Skeletal muscle satellite cell (primary cell): ENCODE measurements around the gene PSMB3.
"Not testable (repeated sequence)": the region's sequence is repeated elsewhere in the genome, so short reads cannot be mapped to it uniquely, and the experiment has no call there.

Experiments
- H3K27me3 ChIP-seq: 2 replicates; pipeline ENCODE4 v1.7.0; 2013; ENCODE audit warnings: low read length; ENCODE audit not compliant: control insufficient read depth, insufficient read depth
- H3K36me3 ChIP-seq: 2 replicates; pipeline ENCODE4 v1.7.0; 2013; ENCODE audit warnings: mild to moderate bottlenecking, control low read depth, low read length; ENCODE audit not compliant: insufficient read depth
- H3K4me1 ChIP-seq: 2 replicates; pipeline ENCODE4 v1.7.0; 2013; ENCODE audit warnings: low read length; ENCODE audit not compliant: control insufficient read depth, insufficient read depth
- H3K4me2 ChIP-seq: 2 replicates; pipeline ENCODE4 v1.7.0; 2013; ENCODE audit warnings: mild to moderate bottlenecking, low read length
- H3K4me3 ChIP-seq: 2 replicates; pipeline ENCODE4 v1.7.0; 2013; ENCODE audit warnings: low read length
- H3K9ac ChIP-seq: 2 replicates; pipeline ENCODE4 v1.7.0; 2013; ENCODE audit warnings: mild to moderate bottlenecking, low read depth, low read length, moderate library complexity
- H3K9me3 ChIP-seq: replicated peaks from 2 replicates; pipeline ENCODE4 v1.7.0; 2013; ENCODE audit warnings: mild to moderate bottlenecking, control low read depth, low read length

The PSMB3 gene

DNA sequence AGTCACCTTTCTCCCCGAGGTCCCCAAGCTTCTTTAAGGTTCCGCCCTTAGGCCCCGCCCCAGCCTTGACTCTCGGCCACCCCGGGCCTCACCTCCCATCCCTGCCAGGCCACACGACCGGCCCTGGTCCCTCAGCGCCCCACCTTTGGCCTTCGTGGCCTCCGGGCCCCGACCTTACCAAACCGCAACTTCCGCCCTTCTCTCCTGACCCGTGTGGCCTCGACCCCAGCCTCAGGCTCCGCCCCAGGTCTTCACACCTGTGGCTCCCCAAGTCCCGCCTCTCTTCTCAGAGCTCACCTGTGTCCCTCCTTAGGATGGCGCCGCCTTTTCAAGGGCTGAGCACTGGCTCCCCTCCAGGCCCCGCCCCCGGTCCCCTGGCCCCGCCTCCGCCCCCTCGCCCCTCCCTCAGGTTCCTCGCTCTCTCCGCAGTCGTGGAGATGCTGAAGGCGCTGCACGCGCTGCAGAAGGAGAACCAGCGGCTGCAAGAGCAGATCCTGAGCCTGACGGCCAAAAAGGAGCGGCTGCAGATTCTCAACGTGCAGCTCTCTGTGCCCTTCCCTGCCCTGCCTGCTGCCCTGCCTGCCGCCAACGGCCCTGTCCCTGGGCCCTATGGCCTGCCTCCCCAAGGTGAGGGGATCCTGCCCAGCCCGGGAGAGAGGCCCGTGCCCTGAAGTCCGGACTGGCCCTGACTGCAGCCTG, 32.4 kb upstream of the PSMB3 start:
- no peaks in the 10 kb centered on the region for H3K27me3 ChIP-seq
- H3K36me3 ChIP-seq: peaks cover 24% of the 10 kb centered on the region
- peaks cover 9% of the 10 kb centered on the region for H3K4me1 ChIP-seq
- H3K9ac ChIP-seq: no peak overlapping the region
- H3K9me3 ChIP-seq: no peaks in the 10 kb centered on the region
- H3K4me3 ChIP-seq: no peak overlapping the region
- H3K4me2 ChIP-seq: no peak overlapping the region

DNA sequence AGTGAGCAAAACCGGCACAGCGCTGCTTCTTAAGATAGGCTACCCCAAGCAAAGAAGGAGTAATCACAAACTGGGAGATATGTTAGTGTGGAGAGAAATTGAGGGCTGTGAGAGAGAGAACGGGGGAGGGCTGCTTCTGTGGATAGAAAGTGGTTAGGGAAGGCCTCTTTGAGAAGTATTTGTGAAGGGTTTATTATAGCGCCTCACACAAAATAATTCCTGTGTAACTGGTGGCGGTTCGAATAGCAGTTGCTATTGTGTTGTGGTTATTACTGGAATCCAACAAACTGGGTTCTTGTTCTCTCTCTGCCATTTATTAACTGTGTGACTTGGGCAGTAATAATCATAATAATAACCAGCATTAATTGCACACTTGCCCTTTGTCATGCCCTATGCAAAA, 31.6 kb upstream of the PSMB3 start:
- no peak overlapping the region for H3K4me2 ChIP-seq
- no peaks in the 10 kb centered on the region for H3K27me3 ChIP-seq
- peaks cover 25% of the 10 kb centered on the region for H3K36me3 ChIP-seq
- H3K4me3 ChIP-seq: no peak overlapping the region
- H3K4me1 ChIP-seq: peaks cover 12% of the 10 kb centered on the region
- no peak overlapping the region for H3K9ac ChIP-seq
- no peaks in the 10 kb centered on the region for H3K9me3 ChIP-seq

DNA sequence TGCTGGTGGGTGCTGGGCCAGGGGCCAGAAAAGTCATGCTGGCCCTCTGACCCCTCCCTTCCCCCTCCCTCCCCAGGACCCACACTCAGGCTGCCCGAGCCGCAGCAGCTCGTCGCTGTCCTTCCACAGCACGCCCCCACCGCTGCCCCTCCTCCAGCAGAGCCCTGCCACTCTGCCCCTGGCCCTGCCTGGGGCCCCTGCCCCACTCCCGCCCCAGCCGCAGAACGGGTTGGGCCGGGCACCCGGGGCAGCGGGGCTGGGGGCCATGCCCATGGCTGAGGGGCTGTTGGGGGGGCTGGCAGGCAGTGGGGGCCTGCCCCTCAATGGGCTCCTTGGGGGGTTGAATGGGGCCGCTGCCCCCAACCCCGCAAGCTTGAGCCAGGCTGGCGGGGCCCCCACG, 30.7 kb upstream of the PSMB3 start:
- H3K4me3 ChIP-seq: no peak overlapping the region
- H3K4me2 ChIP-seq: no peak overlapping the region
- H3K36me3 ChIP-seq: peaks cover 23% of the 10 kb centered on the region
- no peak overlapping the region for H3K9ac ChIP-seq
- H3K4me1 ChIP-seq: peaks cover 12% of the 10 kb centered on the region
- H3K27me3 ChIP-seq: no peaks in the 10 kb centered on the region
- no peaks in the 10 kb centered on the region for H3K9me3 ChIP-seq

DNA sequence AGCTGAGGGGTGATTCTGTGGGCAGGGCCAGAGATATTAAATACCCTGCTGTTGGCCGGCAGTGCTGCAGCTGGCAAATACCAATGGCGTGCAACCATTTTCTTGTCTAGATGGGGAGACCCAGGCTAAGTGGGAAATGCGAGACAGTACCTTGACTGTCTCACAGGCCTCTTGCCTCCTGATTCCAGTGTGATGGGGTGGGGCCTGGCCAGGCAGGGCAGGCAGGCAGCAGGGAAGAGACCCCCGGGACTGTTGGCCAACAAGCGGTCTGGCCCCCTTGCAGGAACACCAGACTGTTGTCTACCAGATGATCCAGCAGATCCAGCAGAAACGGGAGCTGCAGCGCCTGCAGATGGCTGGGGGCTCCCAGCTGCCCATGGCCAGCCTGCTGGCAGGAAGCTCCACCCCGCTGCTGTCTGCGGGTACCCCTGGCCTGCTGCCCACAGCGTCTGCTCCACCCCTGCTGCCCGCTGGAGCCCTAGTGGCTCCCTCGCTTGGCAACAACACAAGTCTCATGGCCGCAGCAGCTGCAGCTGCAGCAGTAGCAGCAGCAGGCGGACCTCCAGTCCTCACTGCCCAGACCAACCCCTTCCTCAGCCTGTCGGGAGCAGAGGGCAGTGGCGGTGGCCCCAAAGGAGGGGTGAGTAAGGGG, 28.1 kb upstream of the PSMB3 start:
- H3K36me3 ChIP-seq: peaks cover 18% of the 10 kb centered on the region

DNA sequence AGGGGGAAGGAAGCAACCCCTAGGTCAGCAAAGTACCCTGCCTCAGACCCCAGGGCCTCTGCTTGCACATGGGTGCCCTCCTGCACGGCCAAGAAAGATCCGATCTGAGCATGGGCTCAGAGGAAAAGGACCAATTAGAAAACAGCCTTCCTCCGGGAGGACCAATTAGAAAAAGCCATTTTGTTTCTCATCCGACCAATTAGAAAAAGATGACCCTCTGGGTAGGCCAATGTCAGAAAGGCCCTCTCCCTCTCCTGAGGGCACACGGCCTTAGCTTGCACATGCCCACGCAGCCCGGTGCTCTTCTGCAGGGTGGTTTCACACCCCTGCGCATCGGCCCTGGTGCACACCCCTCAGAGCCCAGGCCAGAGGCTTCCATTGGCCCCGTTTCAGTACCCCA, 27.5 kb upstream of the PSMB3 start:
- H3K9ac ChIP-seq: no peak overlapping the region
- no peak overlapping the region for H3K4me3 ChIP-seq
- H3K4me1 ChIP-seq: peaks cover 19% of the 10 kb centered on the region
- peak overlapping the region; percentile 52 for H3K4me2 ChIP-seq
- H3K36me3 ChIP-seq: peaks cover 18% of the 10 kb centered on the region
- H3K27me3 ChIP-seq: no peaks in the 10 kb centered on the region
- H3K9me3 ChIP-seq: no peaks in the 10 kb centered on the region

More for the DNA sequence above, 28.1 kb upstream of the PSMB3 start:
- H3K4me1 ChIP-seq: peaks cover 15% of the 10 kb centered on the region
- no peaks in the 10 kb centered on the region for H3K9me3 ChIP-seq
- H3K4me2 ChIP-seq: peak overlapping the region; percentile 52
- H3K27me3 ChIP-seq: no peaks in the 10 kb centered on the region
- H3K4me3 ChIP-seq: no peak overlapping the region
- no peak overlapping the region for H3K9ac ChIP-seq

DNA sequence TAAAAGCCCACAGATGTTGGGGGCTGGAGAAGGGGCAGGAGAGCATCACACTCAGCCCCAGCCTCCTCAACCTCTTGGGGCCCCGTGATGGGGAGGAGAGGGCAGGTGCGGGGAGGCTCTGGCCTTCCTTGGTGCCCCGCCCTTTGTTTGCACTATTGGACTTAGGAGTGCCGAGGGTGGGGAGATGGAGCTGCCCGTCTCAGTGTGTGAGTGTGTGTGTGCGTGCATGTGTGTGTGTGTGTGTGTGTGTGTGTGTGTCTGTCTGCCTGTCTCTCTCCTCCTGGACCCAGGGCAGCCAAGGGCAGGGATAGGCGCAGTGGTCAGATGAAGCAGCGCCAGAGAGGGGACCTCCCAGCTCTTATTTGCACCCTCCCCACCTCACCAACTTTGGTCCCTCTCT, 26.4 kb upstream of the PSMB3 start:
- H3K9me3 ChIP-seq, H3K27me3 ChIP-seq, H3K9ac ChIP-seq, H3K4me2 ChIP-seq, H3K4me3 ChIP-seq: not testable (repeated sequence)
- Histone ChIP-seq H3K4me1 (peaks cover 23% of the 10 kb centered on the region), H3K36me3 (peaks cover 13% of the 10 kb centered on the region)

DNA sequence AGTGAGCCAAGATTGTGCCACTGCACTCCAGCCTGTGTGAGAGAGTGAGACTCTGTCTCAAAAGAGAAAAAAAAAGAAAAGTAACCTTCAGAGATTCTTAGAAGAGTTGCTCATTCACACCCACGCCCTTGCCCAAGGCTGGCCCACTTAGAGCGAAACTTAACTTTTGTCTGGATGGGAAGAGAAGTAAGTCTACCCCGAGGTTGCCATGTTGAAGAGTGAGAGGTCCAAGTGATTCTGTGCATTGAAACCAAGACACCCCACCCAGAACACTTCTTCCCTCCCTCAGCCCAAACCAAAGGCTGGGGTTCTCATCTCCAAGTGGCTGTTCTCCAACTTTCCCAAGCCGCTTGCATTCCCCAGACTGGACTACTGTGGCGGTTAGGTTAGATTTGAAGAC, 24.8 kb upstream of the PSMB3 start:
- no peak overlapping the region for H3K9ac ChIP-seq
- H3K4me2 ChIP-seq: no peak overlapping the region
- H3K36me3 ChIP-seq: peaks cover 11% of the 10 kb centered on the region
- peaks cover 39% of the 10 kb centered on the region for H3K4me1 ChIP-seq
- no peaks in the 10 kb centered on the region for H3K27me3 ChIP-seq
- H3K9me3 ChIP-seq: no peaks in the 10 kb centered on the region
- H3K4me3 ChIP-seq: no peak overlapping the region

DNA sequence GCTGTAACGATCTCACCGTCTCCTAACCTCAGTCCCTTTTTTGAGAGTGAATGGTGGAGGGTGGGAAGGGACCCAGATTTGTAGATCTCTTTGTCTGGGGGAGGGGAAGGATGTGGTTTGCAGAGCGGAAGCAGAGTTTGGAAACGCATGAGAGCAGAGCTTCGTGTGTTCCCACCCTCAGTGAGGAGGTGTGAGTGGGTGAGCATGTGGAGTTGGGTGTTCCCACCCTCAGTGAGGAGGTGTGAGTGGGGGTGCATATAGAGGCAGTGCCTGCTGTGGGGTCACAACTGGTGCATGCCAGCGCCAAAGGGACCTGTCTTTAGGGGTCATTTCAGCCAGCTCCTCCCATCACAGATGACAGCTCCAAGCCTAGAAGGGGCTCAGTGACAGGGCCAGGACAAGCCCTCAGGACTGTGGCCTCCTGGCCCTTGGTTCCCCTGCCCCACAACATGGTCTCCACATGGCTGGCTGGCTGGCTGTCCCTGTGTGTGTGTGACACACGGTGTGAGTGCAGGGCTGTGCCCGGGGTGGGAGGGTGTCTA, 24.2 kb upstream of the PSMB3 start:
- Histone ChIP-seq H3K4me3 (no peak overlapping the region), H3K9ac (no peak overlapping the region), H3K36me3 (peaks cover 14% of the 10 kb centered on the region), H3K4me1 (peaks cover 39% of the 10 kb centered on the region), H3K9me3 (no peaks in the 10 kb centered on the region), H3K4me2 (no peak overlapping the region), H3K27me3 (no peaks in the 10 kb centered on the region)

DNA sequence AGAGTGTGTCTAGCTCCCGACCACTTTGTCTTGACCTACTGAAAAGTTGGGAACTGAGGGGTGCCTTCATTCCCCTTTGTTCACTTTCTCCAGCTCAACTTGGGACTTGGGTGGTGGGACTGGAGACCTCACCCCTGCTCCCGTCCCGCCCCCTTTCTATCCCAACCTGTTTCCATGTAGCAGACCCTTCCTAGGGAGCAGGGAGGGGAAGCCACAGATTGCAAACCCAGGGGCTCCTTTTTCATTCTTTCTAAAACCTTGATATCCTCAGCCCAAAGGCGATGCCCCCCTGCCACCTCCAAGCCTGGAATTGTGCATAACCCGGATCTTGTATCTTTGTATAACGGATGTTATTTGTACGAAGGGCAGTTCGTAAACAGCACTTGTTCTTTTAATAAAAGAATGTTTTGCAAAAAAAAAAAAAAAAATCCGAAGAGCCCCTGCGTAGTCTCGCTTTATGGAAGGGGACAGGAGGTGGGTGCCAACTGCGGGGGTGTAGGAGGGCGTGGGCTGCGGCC, 23.1 kb upstream of the PSMB3 start:
- Histone ChIP-seq H3K36me3 (peaks cover 24% of the 10 kb centered on the region), H3K4me3 (peak overlapping the region; percentile 88), H3K9me3 (no peaks in the 10 kb centered on the region), H3K27me3 (no peaks in the 10 kb centered on the region), H3K4me2 (peak overlapping the region; percentile 94), H3K4me1 (peaks cover 36% of the 10 kb centered on the region), H3K9ac (peak overlapping the region; percentile 81)

DNA sequence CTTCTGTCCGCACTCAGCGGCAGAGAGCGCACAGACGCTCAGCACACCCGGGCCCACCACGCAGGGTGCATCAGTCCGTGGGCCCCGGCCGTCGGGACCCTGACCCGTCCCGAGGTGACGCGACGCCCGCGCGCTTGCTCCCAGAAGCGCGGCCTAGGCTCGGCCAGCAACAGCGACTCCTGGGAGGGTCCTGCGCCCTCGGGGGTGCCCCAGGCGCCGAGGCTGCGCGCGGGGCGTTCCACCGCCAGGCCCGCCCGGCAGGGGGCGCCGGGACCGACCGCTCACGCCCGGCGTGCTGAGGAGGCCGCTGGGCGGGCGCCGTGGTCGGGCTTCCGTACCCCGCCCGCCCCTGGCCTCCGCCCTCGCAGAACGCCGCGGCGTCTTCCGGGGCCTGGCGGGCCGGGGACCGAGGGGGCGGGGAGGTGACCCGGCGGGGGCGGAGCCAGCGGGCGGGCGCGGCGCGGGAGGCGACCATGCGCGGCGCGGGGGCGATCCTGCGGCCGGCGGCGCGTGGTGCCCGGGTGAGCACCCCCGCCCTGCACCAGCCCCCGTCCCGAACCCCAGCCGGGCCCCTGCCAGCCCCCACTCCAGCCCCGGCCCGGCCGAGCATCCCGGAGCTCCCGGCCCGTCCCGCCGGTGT, 22.5 kb upstream of the PSMB3 start, which contains the start of gene CISD3:
Gene CISD3 (plus strand): TSS at position 456 of the 640 bp plus-strand sequence. CDS start 18 bp downstream, at position 474.
- H3K36me3 ChIP-seq: peaks cover 27% of the 10 kb centered on the region
- peak within 1 kb of the TSS; percentile 81 for H3K9ac ChIP-seq
- no peaks in the 10 kb centered on the region for H3K9me3 ChIP-seq
- no peaks in the 10 kb centered on the region for H3K27me3 ChIP-seq
- peak within 1 kb of the TSS; percentile 88 for H3K4me3 ChIP-seq
- H3K4me2 ChIP-seq: peak within 1 kb of the TSS; percentile 94
- H3K4me1 ChIP-seq: peaks cover 32% of the 10 kb centered on the region
